ENCODE results near the gene KCNMA1. TPM values are rescaled to one million over a fixed set of nuclear protein-coding genes. Genes with fewer than 3 reads are reported as not detected.

Gene KCNMA1
- total and polyA plus RNA-seq, 2 donors from 2014 or later = 4.2 to 8.9 TPM

GRCh38 chr10:77606751-77607150 is 30.9 kb downstream of the KCNMA1 start:
- intact Hi-C loops (cut with DNase I) = no loop called here
- Histone ChIP-seq H3K27me3 (ENCODE audit: control insufficient read depth, insufficient read depth, low read length) (no peaks in the 10 kb centered on the region), H3K4me3 (ENCODE audit: low read length in 3 of 3) (no peak overlapping the region), H3K9me3 (ENCODE audit: control insufficient read depth in 2 of 3, insufficient read depth in 1 of 3, low read length in 3 of 3) (no peaks in the 10 kb centered on the region), H3K4me1 (ENCODE audit: control insufficient read depth in 2 of 3, insufficient read depth in 2 of 3, low read depth in 1 of 3, low read length in 3 of 3) (peaks cover 0 to 6% (median 3%) of the 10 kb centered on the region in 3 donors), H3K36me3 (ENCODE audit: control insufficient read depth in 2 of 3, insufficient read depth in 3 of 3, low read length in 3 of 3) (no peaks in the 10 kb centered on the region), H3K27ac (ENCODE audit: low read depth in 2 of 2, low read length in 2 of 2) (no peak overlapping the region), H3K9ac (ENCODE audit: low read length in 3 of 3) (no peak overlapping the region)
- DNase-seq = no peak
- no peak for FAIRE-seq
- no peak for TF ChIP-seq CTCF (IDR thresholded peaks at IDR 0.05; ENCODE audit: borderline replicate concordance, extremely low read depth, insufficient read depth)

- no peak for FAIRE-seq
- intact Hi-C loops (cut with DNase I) = no loop called here
- no peaks in the 10 kb centered on the region for H3K9me3 ChIP-seq (ENCODE audit: control insufficient read depth in 2 of 3, insufficient read depth in 1 of 3, low read length in 3 of 3)
- no peaks in the 10 kb centered on the region for H3K36me3 ChIP-seq (ENCODE audit: control insufficient read depth in 2 of 3, insufficient read depth in 3 of 3, low read length in 3 of 3)
- peaks cover 0 to 3% (median 0%) of the 10 kb centered on the region in 3 donors for H3K4me1 ChIP-seq (ENCODE audit: control insufficient read depth in 2 of 3, insufficient read depth in 2 of 3, low read depth in 1 of 3, low read length in 3 of 3)
- DNase-seq = no peak
- TF ChIP-seq CTCF (IDR thresholded peaks at IDR 0.05; ENCODE audit: borderline replicate concordance, extremely low read depth, insufficient read depth) = no peak
- no peak overlapping the region for H3K9ac ChIP-seq (ENCODE audit: low read length in 3 of 3)
- H3K27me3 ChIP-seq (ENCODE audit: control insufficient read depth, insufficient read depth, low read length) = no peaks in the 10 kb centered on the region
- no peak overlapping the region for H3K4me3 ChIP-seq (ENCODE audit: low read length in 3 of 3)
- no peak overlapping the region for H3K27ac ChIP-seq (ENCODE audit: low read depth in 2 of 2, low read length in 2 of 2)
Measured at GRCh38 chr10:77605466-77605865, 32.1 kb downstream of the KCNMA1 start.

GRCh38 chr10:77604941-77605351 is 32.7 kb downstream of the KCNMA1 start:
- H3K9ac ChIP-seq (ENCODE audit: low read length in 3 of 3) = no peak overlapping the region
- no peaks in the 10 kb centered on the region for H3K36me3 ChIP-seq (ENCODE audit: control insufficient read depth in 2 of 3, insufficient read depth in 3 of 3, low read length in 3 of 3)
- no peak for DNase-seq
- intact Hi-C loops (cut with DNase I) = no loop called here
- no peak for TF ChIP-seq CTCF (IDR thresholded peaks at IDR 0.05; ENCODE audit: borderline replicate concordance, extremely low read depth, insufficient read depth)
- no peak overlapping the region for H3K4me3 ChIP-seq (ENCODE audit: low read length in 3 of 3)
- no peaks in the 10 kb centered on the region for H3K27me3 ChIP-seq (ENCODE audit: control insufficient read depth, insufficient read depth, low read length)
- peaks cover 0 to 3% (median 0%) of the 10 kb centered on the region in 3 donors for H3K4me1 ChIP-seq (ENCODE audit: control insufficient read depth in 2 of 3, insufficient read depth in 2 of 3, low read depth in 1 of 3, low read length in 3 of 3)
- no peak overlapping the region for H3K27ac ChIP-seq (ENCODE audit: low read depth in 2 of 2, low read length in 2 of 2)
- no peak for FAIRE-seq
- no peaks in the 10 kb centered on the region for H3K9me3 ChIP-seq (ENCODE audit: control insufficient read depth in 2 of 3, insufficient read depth in 1 of 3, low read length in 3 of 3)

- no peak for TF ChIP-seq CTCF (IDR thresholded peaks at IDR 0.05; ENCODE audit: borderline replicate concordance, extremely low read depth, insufficient read depth)
- Histone ChIP-seq H3K36me3 (ENCODE audit: control insufficient read depth in 2 of 3, insufficient read depth in 3 of 3, low read length in 3 of 3) (no peaks in the 10 kb centered on the region), H3K4me3 (ENCODE audit: low read length in 3 of 3) (no peak overlapping the region), H3K9ac (ENCODE audit: low read length in 3 of 3) (no peak overlapping the region), H3K4me1 (ENCODE audit: control insufficient read depth in 2 of 3, insufficient read depth in 2 of 3, low read depth in 1 of 3, low read length in 3 of 3) (peaks cover 0 to 3% (median 0%) of the 10 kb centered on the region in 3 donors), H3K9me3 (ENCODE audit: control insufficient read depth in 2 of 3, insufficient read depth in 1 of 3, low read length in 3 of 3) (no peaks in the 10 kb centered on the region), H3K27me3 (ENCODE audit: control insufficient read depth, insufficient read depth, low read length) (no peaks in the 10 kb centered on the region), H3K27ac (ENCODE audit: low read depth in 2 of 2, low read length in 2 of 2) (no peak overlapping the region)
- intact Hi-C loops (cut with DNase I) = no loop called here
- FAIRE-seq (no peak), DNase-seq (no peak)
Measured at GRCh38 chr10:77604063-77604462, 33.5 kb downstream of the KCNMA1 start.

Data from kidney (tissue), 14 donors.